GM12878 (cell line): Measurements from ENCODE around the gene CNTD1. TPM values are rescaled to one million over a fixed set of nuclear protein-coding genes. Genes with fewer than 3 reads are reported as not detected.

Source experiments
- ATAC-seq: fragments of 200-7000 bp; cut with Tn5 transposase; 3 replicates; pipeline ENCODE4 v1.9.1; 2020; ENCODE audit warnings: mild to moderate bottlenecking, moderate library complexity
- BruUV-seq: library from RNA; stranded (reverse); fragments of 400-500 nt; replicated peaks from 2 replicates; lab custom pipeline; 2021; lab: Mats Ljungman, UMichigan
- CTCF ChIA-PET: fragments of 300-600 bp; sonication (Branson Sonifier 250); formaldehyde crosslinking; extraction: SDS; loops from one replicate; lab custom pipeline; 2021; ENCODE audit warnings: inconsistent platforms; lab: Yijun Ruan, JAX
- POLR2A ChIA-PET: fragments of 350-600 bp; formaldehyde crosslinking; extraction: SDS; loops from one replicate; lab custom pipeline; 2021; ENCODE audit warnings: inconsistent platforms; lab: Charles Lee
- RAD21 ChIA-PET: fragments of 300-600 bp; sonication (Branson Sonifier 250); formaldehyde crosslinking; loops from one replicate; lab custom pipeline; 2023; ENCODE audit warnings: antibody characterized with exemption; ENCODE audit not compliant: unreplicated experiment; lab: Charles Lee
- SMC1A ChIA-PET: fragments of 300-600 bp; sonication (Branson Sonifier 250); formaldehyde crosslinking; loops from one replicate; lab custom pipeline; 2023; ENCODE audit not compliant: unreplicated experiment, uncharacterized antibody; lab: Charles Lee
- DNase-seq: peaks from one replicate; pipeline ENCODE4 v3.0.0-alpha.2; 2011; ENCODE audit warnings: low read depth, low spot score
- FAIRE-seq: peaks from 3 replicates; lab custom pipeline; 2011; peaks lifted over from hg19 to GRCh38; lab: Jason Lieb, UNC
- H2AFZ ChIP-seq: 2 replicates; pipeline ENCODE4 v1.6.0; 2011; ENCODE audit warnings: low read depth, low read length, control low read depth; ENCODE audit not compliant: control insufficient read depth
- H3K27ac ChIP-seq: 2 replicates; pipeline ENCODE4 v1.5.1; 2011; ENCODE audit warnings: control low read depth; ENCODE audit not compliant: control insufficient read depth, insufficient read depth
- H3K27me3 ChIP-seq, 2 experiments: replicated peaks in 1 of 2; 2 replicates each; pipeline versions ENCODE4 v1.6.0 to v1.6.1; 2011; ENCODE audit warnings: low read length in 1 of 2; ENCODE audit not compliant: control insufficient read depth in 2 of 2, insufficient read depth in 2 of 2
- H3K36me3 ChIP-seq, 2 experiments: 2 replicates each; pipeline ENCODE4 v1.5.1; 2011; ENCODE audit warnings: low read length in 1 of 2; ENCODE audit not compliant: control insufficient read depth in 2 of 2, insufficient read depth in 2 of 2
- H3K4me1 ChIP-seq: 2 replicates; pipeline ENCODE4 v1.6.1; 2011; ENCODE audit warnings: mild to moderate bottlenecking, low read length, moderate library complexity, mixed read lengths; ENCODE audit not compliant: control insufficient read depth, insufficient read depth
- H3K4me2 ChIP-seq: 2 replicates; pipeline ENCODE4 v1.6.0; 2011; ENCODE audit warnings: control low read depth; ENCODE audit not compliant: control insufficient read depth, insufficient read depth
- H3K4me3 ChIP-seq: fragments of 200-600 bp; sonication (generic); 2 replicates; pipeline ENCODE4 v1.5.1; 2016
- H3K79me2 ChIP-seq: 2 replicates; pipeline ENCODE4 v1.6.0; 2011; ENCODE audit warnings: low read length; ENCODE audit not compliant: control insufficient read depth, insufficient read depth
- H3K9ac ChIP-seq: 2 replicates; pipeline ENCODE4 v1.8.0; 2011; ENCODE audit warnings: low read length, control low read depth, mixed read lengths; ENCODE audit not compliant: control insufficient read depth, insufficient read depth
- H3K9me3 ChIP-seq: replicated peaks from 3 replicates; pipeline ENCODE4 v1.5.1; 2011; ENCODE audit warnings: mild to moderate bottlenecking, low read length; ENCODE audit not compliant: control insufficient read depth, insufficient read depth
- H4K20me1 ChIP-seq: 2 replicates; pipeline ENCODE4 v1.6.0; 2011; ENCODE audit not compliant: control insufficient read depth, insufficient read depth
- BRCA1 ChIP-seq: IDR thresholded peaks from 2 replicates; pipeline ENCODE4 v1.6.1; 2011; ENCODE audit warnings: low read depth, low read length, improper control_type of control experiment
- CHD2 ChIP-seq: IDR thresholded peaks from 2 replicates; pipeline ENCODE4 v1.6.1; 2011; ENCODE audit warnings: low read depth, low read length, improper control_type of control experiment, borderline replicate concordance
- EZH2 ChIP-seq: IDR thresholded peaks from 2 replicates; pipeline ENCODE4 v1.6.1; 2012; ENCODE audit warnings: low read depth, mild to moderate bottlenecking, control low read depth, inconsistent platforms, low read length, borderline replicate concordance; ENCODE audit not compliant: control insufficient read depth
- HDAC2 ChIP-seq: fragments of 200-600 bp; sonication (generic); IDR thresholded peaks from 2 replicates; pipeline ENCODE4 v1.6.1; 2017
- KAT2A ChIP-seq: conservative IDR thresholded peaks from 2 replicates; pipeline ENCODE4 v1.6.1; 2011; ENCODE audit warnings: low read depth, low read length; ENCODE audit not compliant: control insufficient read depth
- KDM1A ChIP-seq: fragments of 200-600 bp; sonication (generic); IDR thresholded peaks from 2 replicates; pipeline ENCODE4 v1.6.1; 2016; ENCODE audit warnings: borderline replicate concordance
- MLLT1 ChIP-seq: fragments of 450-650 bp; IDR thresholded peaks from 2 replicates; pipeline ENCODE4 v1.6.1; 2016; ENCODE audit warnings: mild to moderate bottlenecking
- MYB ChIP-seq: fragments of 150-350 bp; IDR thresholded peaks from 2 replicates; pipeline ENCODE4 v1.6.1; 2014; ENCODE audit warnings: mild to moderate bottlenecking, low read depth, low read length, borderline replicate concordance
- NR2C2 ChIP-seq: IDR thresholded peaks from 2 replicates; pipeline ENCODE4 v1.6.1; 2011; ENCODE audit warnings: borderline replicate concordance, low read depth; ENCODE audit not compliant: control insufficient read depth, insufficient read length
- PML ChIP-seq: IDR thresholded peaks from 2 replicates; pipeline ENCODE4 v1.6.1; 2012; ENCODE audit warnings: low read length, inconsistent platforms
- POLR2A ChIP-seq: IDR thresholded peaks from 2 replicates; pipeline ENCODE4 v1.6.1; 2011; ENCODE audit warnings: low read depth, mild to moderate bottlenecking, low read length
- RAD51 ChIP-seq: fragments of 450-650 bp; IDR thresholded peaks from 2 replicates; pipeline ENCODE4 v1.6.1; 2016; ENCODE audit warnings: moderate library complexity, mild to moderate bottlenecking, inconsistent platforms
- SMC3 ChIP-seq: IDR thresholded peaks from 2 replicates; pipeline ENCODE4 v1.6.1; 2011; ENCODE audit warnings: low read length, improper control_type of control experiment, borderline replicate concordance
- YBX1 ChIP-seq: fragments of 450-650 bp; IDR thresholded peaks from 2 replicates; pipeline ENCODE4 v1.6.1; 2016; ENCODE audit warnings: antibody characterized with exemption
- ZBED1 ChIP-seq: IDR thresholded peaks from 2 replicates; pipeline ENCODE4 v1.6.1; 2016; ENCODE audit warnings: borderline replicate concordance
- ZBTB11 ChIP-seq: fragments of 450-650 bp; formaldehyde crosslinking; IDR thresholded peaks from 2 replicates; pipeline ENCODE4 v1.5.0; 2022; ENCODE audit warnings: mild to moderate bottlenecking, missing genetic modification characterization
- WGBS: methylation state at CpG from one replicate; pipeline ENCODE4 v1.1.6; 2016; ENCODE audit warnings: low lambda C conversion rate; ENCODE audit not compliant: insufficient replicate concordance, insufficient coverage; ENCODE audit errors: missing lambda C conversion rate; 5-methylcytosine and 5-hydroxymethylcytosine counted together
- in situ Hi-C: fragments of 300-500 bp; cut with MboI; formaldehyde crosslinking; loops from 9 replicates; pipeline ENCODE4 v1.14.3; 2018; ENCODE audit warnings: mixed read lengths
- intact Hi-C: fragments of 100-400 bp; cut with micrococcal nuclease; formaldehyde crosslinking; loops from one replicate; pipeline ENCODE4 v1.14.2; 2022; ENCODE audit not compliant: unreplicated experiment
- polyA plus RNA-seq, 11 experiments: library from polyadenylated mRNA; depleted of rRNA in 4 of 11; unstranded in 6 of 11; stranded (reverse) in 5 of 11; fragments of >200 nt; fragmentation: Nextera tagmentation in 4 of 11; fragmentation: Illumina TruSeq in 1 of 11; extraction: Ambion mirVana in 4 of 11; extraction: Trizol in 1 of 11; gene quantifications; 1 replicate in 1 of 11; 2 replicates in 10 of 11; pipeline versions ENCODE4 v1.2.1 to v1.2.3, GENCODE V29; 2011 to 2016; ENCODE audit warnings: inconsistent platforms in 2 of 11, missing spikeins in 2 of 11, low read depth in 1 of 11
- total RNA-seq, 4 experiments: library from RNA; depleted of rRNA in 3 of 4; stranded (reverse); fragments of >200 nt in 3 of 4; fragmentation: Illumina TruSeq in 1 of 4; extraction: Trizol in 1 of 4; gene quantifications; 2 replicates each; pipeline versions ENCODE4 v1.2.1 to v1.2.3, GENCODE V29; 2013 to 2021

The CNTD1 gene
- total and polyA plus RNA-seq, 10 of the 15 experiments (the other 5 are each of a cell fraction or from before 2014, with no cell fraction given), result 0.06 to 1.5 (median 1.1) TPM; not detected in 4

GRCh38 chr17:42833767-42834422 lies 35.2 kb downstream of the CNTD1 start:
- Histone ChIP-seq H3K27ac (peak overlapping the region; percentile 92), H3K79me2 (peaks cover 30% of the 10 kb centered on the region), H3K9me3 (no peaks in the 10 kb centered on the region; the same call in 2 of the 3 replicates), H4K20me1 (no peaks in the 10 kb centered on the region), H3K27me3 (no peaks in the 10 kb centered on the region), H3K4me3 (peak overlapping the region; percentile 93), H2AFZ (peak overlapping the region; percentile 96; the same call in 1 of the 2 replicates), H3K9ac (peak overlapping the region; percentile 90), H3K4me2 (peak overlapping the region; percentile 53), H3K36me3 (peaks cover 2 to 12% of the 10 kb centered on the region in 2 experiments; a peak in 3 of 4 replicates), H3K4me1 (peaks cover 5% of the 10 kb centered on the region; the same call in 1 of the 2 replicates)
- in situ Hi-C loops, result no loop called here
- RAD21 ChIA-PET, result interaction anchor here (0.6 to 0.8 kb wide), 2 partner anchors 131 to 286 kb away, joined by 3 read pairs; no protein-coding TSS in a partner anchor
- 5% methylated on average over 18 of the region's 18 CpGs for WGBS
- TF ChIP-seq YBX1, result no peak
- no peak for TF ChIP-seq KDM1A
- no peak for TF ChIP-seq MYB
- TF ChIP-seq RAD51, result no peak
- no peak for TF ChIP-seq ZBED1
- no peak for TF ChIP-seq KAT2A
- no peak for TF ChIP-seq CHD2
- TF ChIP-seq HDAC2, result no peak
- TF ChIP-seq POLR2A, result no peak
- no peak for TF ChIP-seq NR2C2
- TF ChIP-seq BRCA1, result no peak
- TF ChIP-seq MLLT1, result no peak
- no peak for TF ChIP-seq ZBTB11 (CRISPR knock-in tag)
- no peak for TF ChIP-seq PML
- no peak for TF ChIP-seq SMC3
- no peak for TF ChIP-seq EZH2
- intact Hi-C loops, result no loop called here
- DNase-seq (no peak), FAIRE-seq (no peak), ATAC-seq (peak; percentile 42)
- POLR2A ChIA-PET, result interaction anchor here (0.6 to 3.1 kb wide), 5 partner anchors 10 to 296 kb away, joined by 3 to 25 read pairs (median 4); partner anchors contain the start of genes BECN1 and RPL27
- SMC1A ChIA-PET, result interaction anchor here (1.2 to 3.6 kb wide), 4 partner anchors 10 to 256 kb away, joined by 3 to 14 read pairs (median 7); partner anchors contain the start of genes BECN1 and RPL27
- CTCF ChIA-PET, result interaction anchor here (0.7 to 6.8 kb wide), 9 partner anchors 9 to 650 kb away, joined by 3 to 81 read pairs (median 3); partner anchors contain the start of genes BECN1, DHX8, RAMP2 and RPL27
- BruUV-seq, result TSS peak; percentile 77
